IPS DF 6.9 (cell line): Measurements from ENCODE around the gene ANKMY2.

Source experiments
- DNase-seq: peaks from one replicate; pipeline ENCODE4 v3.0.0-alpha.2; 2013; ENCODE audit warnings: low read depth, low spot score
- H3K27ac ChIP-seq: one replicate; pipeline ENCODE4 v1.5.1; 2013; ENCODE audit warnings: low read length, control low read depth
- H3K27me3 ChIP-seq: 2 replicates; pipeline ENCODE4 v1.6.1; 2013; ENCODE audit warnings: mild to moderate bottlenecking, low read length; ENCODE audit not compliant: control insufficient read depth, insufficient read depth
- H3K36me3 ChIP-seq: 2 replicates; pipeline ENCODE4 v1.6.1; 2013; ENCODE audit warnings: low read length; ENCODE audit not compliant: control insufficient read depth, insufficient read depth
- H3K4me1 ChIP-seq: 2 replicates; pipeline ENCODE4 v1.6.1; 2013; ENCODE audit warnings: low read length; ENCODE audit not compliant: control insufficient read depth, insufficient read depth
- H3K4me3 ChIP-seq: 2 replicates; pipeline ENCODE4 v1.5.1; 2013; ENCODE audit warnings: mild to moderate bottlenecking, low read length
- H3K9me3 ChIP-seq: 2 replicates; pipeline ENCODE4 v1.6.1; 2013; ENCODE audit warnings: low read length, inconsistent platforms; ENCODE audit not compliant: control insufficient read depth, insufficient read depth
- WGBS: extraction: QIAGEN DNeasy Blood & Tissue Kit; methylation state at CpG from one replicate; pipeline ENCODE4 v1.1.7; 2013; ENCODE audit warnings: mixed read lengths, missing lambda C conversion rate; ENCODE audit not compliant: insufficient read length, insufficient coverage; 5-methylcytosine and 5-hydroxymethylcytosine counted together

ANKMY2 gene

DNA sequence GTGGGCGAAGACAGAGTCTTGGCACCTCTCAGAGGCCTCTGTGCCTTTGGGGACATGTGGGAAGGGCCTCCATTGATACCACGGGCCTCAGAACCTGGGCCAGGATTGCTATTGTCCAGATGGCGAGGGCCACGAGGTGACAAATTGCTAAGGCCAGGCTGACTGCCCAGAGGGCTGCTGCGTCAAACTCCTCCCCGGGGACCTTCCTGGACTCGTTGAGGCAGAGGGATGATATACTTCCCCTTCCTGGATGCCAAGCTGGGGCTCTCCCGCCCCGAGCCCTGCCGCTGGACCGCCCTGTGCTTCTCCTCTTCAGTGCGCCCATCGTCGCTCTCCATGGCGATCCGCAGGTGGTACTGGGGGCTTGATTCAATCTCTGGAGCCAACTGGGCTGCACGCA is 60.0 kb downstream of the ANKMY2 start:
- DNase-seq: no peak
- no CpG with 5 or more reads among the region's 17 CpGs for WGBS
- Histone ChIP-seq H3K4me3 (no peak overlapping the region), H3K27ac (no peak overlapping the region), H3K36me3 (no peaks in the 10 kb centered on the region; the same call in 1 of the 2 replicates), H3K27me3 (no peaks in the 10 kb centered on the region), H3K4me1 (no peaks in the 10 kb centered on the region; the same call in 1 of the 2 replicates), H3K9me3 (no peaks in the 10 kb centered on the region)

DNA sequence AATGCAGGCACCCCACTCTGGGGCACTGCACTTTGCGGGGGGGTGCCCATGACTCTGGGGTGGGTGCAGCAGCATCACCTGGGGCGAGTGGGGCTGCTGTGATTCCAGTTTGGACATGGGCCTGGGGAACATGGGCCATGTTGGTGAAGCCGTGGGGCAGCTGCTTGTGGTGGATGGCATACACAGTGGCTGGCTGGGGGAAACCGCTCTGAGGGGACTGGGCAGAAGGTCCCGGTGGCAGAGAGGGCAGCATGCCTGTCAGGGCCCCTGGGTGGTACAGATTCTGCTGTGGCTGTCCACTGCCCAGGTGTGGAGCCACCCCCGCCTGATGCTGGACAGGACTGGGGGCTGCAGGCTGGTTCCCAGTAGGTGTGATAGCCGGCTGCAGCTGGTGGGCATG is 61.7 kb downstream of the ANKMY2 start:
- H3K4me3 ChIP-seq: no peak overlapping the region
- H3K4me1 ChIP-seq: no peaks in the 10 kb centered on the region; the same call in 1 of the 2 replicates
- DNase-seq: no peak
- H3K27me3 ChIP-seq: no peaks in the 10 kb centered on the region
- H3K36me3 ChIP-seq: no peaks in the 10 kb centered on the region; the same call in 1 of the 2 replicates
- H3K9me3 ChIP-seq: no peaks in the 10 kb centered on the region
- no CpG with 5 or more reads among the region's 7 CpGs for WGBS
- no peak overlapping the region for H3K27ac ChIP-seq

GRCh38 chr7:16581286-16581685 is 64.3 kb downstream of the ANKMY2 start:
- DNase-seq: no peak
- no peak overlapping the region for H3K4me3 ChIP-seq
- H3K9me3 ChIP-seq: no peaks in the 10 kb centered on the region
- H3K36me3 ChIP-seq: no peaks in the 10 kb centered on the region; the same call in 1 of the 2 replicates
- no peaks in the 10 kb centered on the region for H3K27me3 ChIP-seq
- no CpG with 5 or more reads among the region's 1 CpG for WGBS
- H3K27ac ChIP-seq: no peak overlapping the region
- no peaks in the 10 kb centered on the region for H3K4me1 ChIP-seq

DNA sequence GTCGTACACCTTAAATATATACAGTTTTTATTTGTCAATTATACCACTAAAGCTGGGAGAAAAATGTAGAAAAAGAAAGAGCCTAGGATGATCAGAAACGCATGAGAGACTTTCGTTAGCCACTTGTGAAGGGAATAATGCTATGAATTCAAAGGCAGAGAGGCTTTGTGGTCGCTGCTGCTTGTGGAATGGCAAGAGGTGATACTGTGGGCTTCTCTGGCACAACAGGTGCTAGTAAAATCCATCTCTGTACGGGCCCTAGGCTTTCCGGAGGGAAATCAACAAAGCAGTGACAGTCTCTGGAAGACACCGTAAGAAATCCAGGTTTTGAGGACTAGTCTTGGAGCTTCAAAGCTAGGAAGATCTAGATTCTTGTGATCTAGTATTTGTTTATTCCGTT is 66.3 kb downstream of the ANKMY2 start:
- no CpG with 5 or more reads among the region's 8 CpGs for WGBS
- Histone ChIP-seq H3K9me3 (no peaks in the 10 kb centered on the region), H3K4me3 (no peak overlapping the region), H3K27me3 (no peaks in the 10 kb centered on the region), H3K4me1 (no peaks in the 10 kb centered on the region), H3K36me3 (no peaks in the 10 kb centered on the region; the same call in 1 of the 2 replicates), H3K27ac (no peak overlapping the region)
- DNase-seq: no peak

DNA sequence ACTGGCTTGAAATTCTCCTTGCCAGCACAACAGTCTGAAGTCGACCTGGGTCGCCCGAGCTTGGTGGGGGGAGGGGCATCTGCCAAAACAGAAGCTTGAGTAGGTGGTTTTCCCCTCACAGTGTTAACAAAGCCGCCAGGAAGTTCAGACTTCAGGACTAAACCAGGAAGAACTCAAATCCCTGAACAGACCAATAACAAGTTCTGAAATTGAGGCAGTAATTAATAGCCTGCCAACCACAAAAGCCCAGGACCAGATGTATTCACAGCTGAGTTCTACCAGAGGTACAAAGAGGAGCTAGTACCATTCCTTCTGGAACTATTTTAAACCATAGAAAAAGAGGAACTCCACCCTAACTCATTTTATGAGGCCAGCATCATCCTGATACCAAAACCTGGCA is 73.6 kb downstream of the ANKMY2 start:
- H3K9me3 ChIP-seq: no peaks in the 10 kb centered on the region
- no peak overlapping the region for H3K4me3 ChIP-seq
- H3K36me3 ChIP-seq: no peaks in the 10 kb centered on the region
- H3K27ac ChIP-seq: no peak overlapping the region
- no CpG with 5 or more reads among the region's 4 CpGs for WGBS
- DNase-seq: no peak
- H3K4me1 ChIP-seq: no peaks in the 10 kb centered on the region
- no peaks in the 10 kb centered on the region for H3K27me3 ChIP-seq

- no peak overlapping the region for H3K27ac ChIP-seq
- peak; percentile 27 for DNase-seq
- H3K9me3 ChIP-seq: no peaks in the 10 kb centered on the region
- H3K27me3 ChIP-seq: no peaks in the 10 kb centered on the region
- H3K36me3 ChIP-seq: no peaks in the 10 kb centered on the region
- H3K4me1 ChIP-seq: no peaks in the 10 kb centered on the region
- whole genome bisulfite sequencing: no CpG with 5 or more reads among the region's 13 CpGs
- H3K4me3 ChIP-seq: no peak overlapping the region
Observed at GRCh38 chr7:16564909-16565426, 80.6 kb downstream of the ANKMY2 start.

GRCh38 chr7:16564023-16564380 is 81.6 kb downstream of the ANKMY2 start:
- no peaks in the 10 kb centered on the region for H3K9me3 ChIP-seq
- no peaks in the 10 kb centered on the region for H3K27me3 ChIP-seq
- no peak overlapping the region for H3K4me3 ChIP-seq
- H3K27ac ChIP-seq: no peak overlapping the region
- H3K36me3 ChIP-seq: no peaks in the 10 kb centered on the region
- DNase-seq: no peak
- WGBS: no CpG with 5 or more reads among the region's 4 CpGs
- no peaks in the 10 kb centered on the region for H3K4me1 ChIP-seq

GRCh38 chr7:16563281-16564022 is 82.1 kb downstream of the ANKMY2 start:
- Histone ChIP-seq H3K9me3 (no peaks in the 10 kb centered on the region), H3K27me3 (no peaks in the 10 kb centered on the region), H3K4me3 (no peak overlapping the region), H3K27ac (no peak overlapping the region), H3K36me3 (no peaks in the 10 kb centered on the region), H3K4me1 (no peaks in the 10 kb centered on the region)
- DNase-seq: no peak
- no CpG with 5 or more reads among the region's 5 CpGs for WGBS

DNA sequence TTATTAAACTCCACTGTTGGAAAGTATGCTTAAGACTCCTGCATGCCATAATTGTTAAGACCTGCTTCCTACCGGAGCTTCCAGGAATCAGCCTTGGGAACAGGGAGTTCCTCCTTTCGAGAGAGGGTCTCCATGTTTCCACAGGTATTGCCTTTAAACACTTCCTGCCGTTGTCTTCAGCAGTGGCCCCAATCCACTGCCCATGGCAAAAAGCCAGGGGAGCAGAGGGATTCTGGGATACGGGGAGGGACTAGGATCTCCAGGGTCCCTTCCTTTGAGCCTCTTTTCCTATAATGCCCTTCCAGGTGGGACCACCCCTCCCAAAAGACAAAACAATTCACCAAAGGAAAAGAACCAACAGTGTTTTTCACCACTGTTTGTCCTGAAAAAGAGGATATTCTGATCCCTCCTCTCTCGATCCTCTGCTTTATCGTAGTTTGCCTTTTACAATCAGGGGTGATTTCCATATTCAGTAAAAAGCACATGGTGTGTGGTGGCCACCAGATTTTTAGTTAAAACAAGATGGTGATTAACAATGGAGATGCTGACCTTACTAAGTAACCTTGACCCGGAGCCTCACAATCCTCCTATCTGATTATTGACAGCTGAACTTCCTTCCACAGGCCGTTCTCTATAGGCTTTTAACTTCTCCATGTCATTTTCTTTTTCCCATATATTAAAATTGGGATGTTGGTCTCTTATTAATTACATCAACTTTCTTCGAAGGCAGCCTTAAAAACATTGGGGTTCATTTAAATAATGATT is 82.9 kb downstream of the ANKMY2 start:
- DNase-seq: no peak
- Histone ChIP-seq H3K4me3 (no peak overlapping the region), H3K27me3 (no peaks in the 10 kb centered on the region), H3K9me3 (no peaks in the 10 kb centered on the region), H3K4me1 (no peaks in the 10 kb centered on the region), H3K36me3 (no peaks in the 10 kb centered on the region), H3K27ac (no peak overlapping the region)
- no CpG with 5 or more reads among the region's 9 CpGs for WGBS

GRCh38 chr7:16561943-16562342 is 83.6 kb downstream of the ANKMY2 start:
- no peaks in the 10 kb centered on the region for H3K4me1 ChIP-seq
- no peaks in the 10 kb centered on the region for H3K27me3 ChIP-seq
- H3K36me3 ChIP-seq: no peaks in the 10 kb centered on the region
- no peak for DNase-seq
- H3K27ac ChIP-seq: no peak overlapping the region
- H3K4me3 ChIP-seq: no peak overlapping the region
- WGBS: no CpG with 5 or more reads among the region's 3 CpGs
- no peaks in the 10 kb centered on the region for H3K9me3 ChIP-seq
